ENCODE measurements around the gene OR6K3.
"Not testable (repeated sequence)": the region's sequence is repeated elsewhere in the genome, so short reads cannot be mapped to it uniquely, and the experiment has no call there.

OR6K3 gene

GRCh38 chr1:158706096-158706495 lies 14.4 kb downstream of the OR6K3 start:
- no peak for DNase-seq (ENCODE audit: low read depth)
- no peak for TF ChIP-seq CTCF (conservative IDR thresholded peaks at IDR 0.05; ENCODE audit: low read depth, low read length)
- no peak overlapping the region for H3K4me3 ChIP-seq (ENCODE audit: low read depth, low read length)

- no peak for DNase-seq (ENCODE audit: low read depth)
- TF ChIP-seq CTCF (conservative IDR thresholded peaks at IDR 0.05; ENCODE audit: low read depth, low read length) = no peak
- no peak within 1 kb of the TSS for H3K4me3 ChIP-seq (ENCODE audit: low read depth, low read length)
Measured at GRCh38 chr1:158700552-158700951, 20.0 kb downstream of the OR6K3 start, which contains the start of gene OR6K2. OR6K2 (minus strand) TSS chr1:158700652; CDS start chr1:158700652, 0 bp downstream.

- no peak for DNase-seq (ENCODE audit: low read depth)
- TF ChIP-seq CTCF (conservative IDR thresholded peaks at IDR 0.05; ENCODE audit: low read depth, low read length) = no peak
- H3K4me3 ChIP-seq (ENCODE audit: low read depth, low read length) = no peak overlapping the region
Measured at GRCh38 chr1:158694596-158694995, 25.9 kb downstream of the OR6K3 start.

GRCh38 chr1:158692356-158692755 lies 28.2 kb downstream of the OR6K3 start:
- DNase-seq (ENCODE audit: low read depth) = no peak
- TF ChIP-seq CTCF (conservative IDR thresholded peaks at IDR 0.05; ENCODE audit: low read depth, low read length) = no peak
- H3K4me3 ChIP-seq (ENCODE audit: low read depth, low read length) = no peak overlapping the region

GRCh38 chr1:158691907-158692306 lies 28.6 kb downstream of the OR6K3 start:
- TF ChIP-seq CTCF (conservative IDR thresholded peaks at IDR 0.05; ENCODE audit: low read depth, low read length) = no peak
- no peak overlapping the region for H3K4me3 ChIP-seq (ENCODE audit: low read depth, low read length)
- DNase-seq (ENCODE audit: low read depth) = no peak

- DNase-seq (ENCODE audit: low read depth); H3K4me3 ChIP-seq (ENCODE audit: low read depth, low read length): not testable (repeated sequence)
Measured at GRCh38 chr1:158691149-158691548, 29.4 kb downstream of the OR6K3 start.

- TF ChIP-seq CTCF (conservative IDR thresholded peaks at IDR 0.05; ENCODE audit: low read depth, low read length) = no peak
- DNase-seq (ENCODE audit: low read depth) = no peak
Measured at GRCh38 chr1:158689875-158690274, 30.6 kb downstream of the OR6K3 start.

GRCh38 chr1:158689110-158689509 lies 31.4 kb downstream of the OR6K3 start:
- H3K4me3 ChIP-seq (ENCODE audit: low read depth, low read length) = no peak overlapping the region
- TF ChIP-seq CTCF (conservative IDR thresholded peaks at IDR 0.05; ENCODE audit: low read depth, low read length) = no peak
- DNase-seq (ENCODE audit: low read depth) = no peak

More at GRCh38 chr1:158689875-158690274, 30.6 kb downstream of the OR6K3 start:
- H3K4me3 ChIP-seq (ENCODE audit: low read depth, low read length) = no peak overlapping the region

GRCh38 chr1:158688343-158688742 lies 32.2 kb downstream of the OR6K3 start:
- H3K4me3 ChIP-seq (ENCODE audit: low read depth, low read length); DNase-seq (ENCODE audit: low read depth): not testable (repeated sequence)
